Hepatocyte (in vitro differentiated cells): ENCODE measurements around the gene PPP3CA. TPM values are rescaled to one million over a fixed set of nuclear protein-coding genes. Genes with fewer than 3 reads are reported as not detected.

Experiments used
- DNase-seq: peaks from one replicate; pipeline ENCODE4 v3.0.0-alpha.2; 2016; ENCODE audit warnings: low spot score
- H2AFZ ChIP-seq: fragments of 200-600 bp; sonication (generic); 2 replicates; pipeline ENCODE4 v1.6.0; 2016; ENCODE audit warnings: antibody characterized with exemption, mild to moderate bottlenecking
- H3K27ac ChIP-seq: fragments of 200-600 bp; sonication (generic); 2 replicates; pipeline ENCODE4 v1.5.1; 2016; ENCODE audit warnings: mild to moderate bottlenecking
- H3K27me3 ChIP-seq: fragments of 200-600 bp; sonication (generic); 2 replicates; pipeline ENCODE4 v1.6.1; 2016
- H3K36me3 ChIP-seq: fragments of 200-600 bp; sonication (generic); replicated peaks from 2 replicates; pipeline ENCODE4 v1.5.1; 2016; ENCODE audit warnings: low read depth; ENCODE audit not compliant: insufficient read depth
- H3K4me1 ChIP-seq: fragments of 200-600 bp; sonication (generic); 2 replicates; pipeline ENCODE4 v1.5.1; 2016; ENCODE audit warnings: mild to moderate bottlenecking, moderate library complexity; ENCODE audit not compliant: insufficient read depth
- H3K4me2 ChIP-seq: fragments of 200-600 bp; sonication (generic); 2 replicates; pipeline ENCODE4 v1.6.0; 2016
- H3K4me3 ChIP-seq: fragments of 200-600 bp; sonication (generic); 2 replicates; pipeline ENCODE4 v1.5.1; 2016; ENCODE audit warnings: mild to moderate bottlenecking
- H3K79me2 ChIP-seq: fragments of 200-600 bp; sonication (generic); 2 replicates; pipeline ENCODE4 v1.6.0; 2017; ENCODE audit warnings: mild to moderate bottlenecking
- H3K9me2 ChIP-seq: fragments of 200-600 bp; sonication (generic); replicated peaks from 2 replicates; pipeline ENCODE4 v1.6.0; 2017; ENCODE audit warnings: mild to moderate bottlenecking; ENCODE audit not compliant: insufficient read depth
- H3K9me3 ChIP-seq: fragments of 200-600 bp; sonication (generic); 2 replicates; pipeline ENCODE4 v1.5.1; 2016; ENCODE audit warnings: low read depth, mild to moderate bottlenecking
- H4K20me1 ChIP-seq: fragments of 200-600 bp; sonication (generic); 2 replicates; pipeline ENCODE4 v1.6.0; 2016; ENCODE audit warnings: mild to moderate bottlenecking; ENCODE audit not compliant: insufficient read depth, poor library complexity, severe bottlenecking
- CTCF ChIP-seq: fragments of 200-600 bp; sonication (generic); IDR thresholded peaks from 2 replicates; pipeline ENCODE4 v1.5.1; 2016; ENCODE audit warnings: antibody characterized with exemption, mild to moderate bottlenecking; ENCODE audit not compliant: poor library complexity
- EZH2 ChIP-seq: fragments of 200-600 bp; sonication (generic); IDR thresholded peaks from 2 replicates; pipeline ENCODE4 v1.6.1; 2016; ENCODE audit warnings: antibody characterized with exemption, mild to moderate bottlenecking, borderline replicate concordance
- EZH2phosphoT487 ChIP-seq: fragments of 200-600 bp; sonication (generic); IDR thresholded peaks from one replicate; pipeline ENCODE4 v1.6.1; 2018; ENCODE audit warnings: antibody characterized with exemption, mild to moderate bottlenecking, low read depth, moderate library complexity; ENCODE audit not compliant: unreplicated experiment, severe bottlenecking
- WGBS: methylation state at CpG from one replicate; pipeline ENCODE4 v1.1.6; 2016; ENCODE audit warnings: low lambda C conversion rate; ENCODE audit errors: missing lambda C conversion rate; 5-methylcytosine and 5-hydroxymethylcytosine counted together
- polyA plus RNA-seq: library from polyadenylated mRNA; unstranded; fragments of >200 nt; fragmentation: Nextera tagmentation; extraction: Ambion mirVana; gene quantifications from 2 replicates; pipeline ENCODE4 v1.2.1, GENCODE V29; 2016
- total RNA-seq: library from RNA; depleted of rRNA; stranded (reverse); fragments of >200 nt; gene quantifications from 2 replicates; pipeline ENCODE4 v1.2.3, GENCODE V29; 2014

The PPP3CA gene
- total and polyA plus RNA-seq, 2 experiments from 2014 or later, result 12.9 to 49.5 TPM

- DNase-seq, result no peak
- peaks cover 89% of the 10 kb centered on the region for H3K79me2 ChIP-seq
- no peaks in the 10 kb centered on the region for H3K9me3 ChIP-seq
- H3K4me3 ChIP-seq, result no peak overlapping the region
- H3K4me1 ChIP-seq, result no peaks in the 10 kb centered on the region
- H3K36me3 ChIP-seq, result no peaks in the 10 kb centered on the region
- peaks cover 13% of the 10 kb centered on the region for H4K20me1 ChIP-seq
- H2AFZ ChIP-seq, result no peak overlapping the region
- WGBS, result 43% methylated on average over 4 of the region's 4 CpGs
- H3K9me2 ChIP-seq, result no peaks in the 10 kb centered on the region
- no peak for TF ChIP-seq CTCF
- no peak for TF ChIP-seq EZH2phosphoT487
- no peak for TF ChIP-seq EZH2
- H3K27ac ChIP-seq, result no peak overlapping the region
- no peak overlapping the region for H3K4me2 ChIP-seq
- no peaks in the 10 kb centered on the region for H3K27me3 ChIP-seq
Observed at GRCh38 chr4:101254776-101255175, 92.5 kb downstream of the PPP3CA start.

GRCh38 chr4:101253121-101253520 lies 94.2 kb downstream of the PPP3CA start:
- Histone ChIP-seq H3K36me3 (no peaks in the 10 kb centered on the region), H4K20me1 (peaks cover 13% of the 10 kb centered on the region), H2AFZ (no peak overlapping the region), H3K9me3 (no peaks in the 10 kb centered on the region), H3K9me2 (no peaks in the 10 kb centered on the region), H3K4me3 (no peak overlapping the region), H3K4me1 (no peaks in the 10 kb centered on the region), H3K27ac (no peak overlapping the region), H3K79me2 (peaks cover 80% of the 10 kb centered on the region), H3K4me2 (no peak overlapping the region), H3K27me3 (no peaks in the 10 kb centered on the region)
- TF ChIP-seq CTCF (no peak), EZH2 (no peak), EZH2phosphoT487 (no peak)
- no peak for DNase-seq
- 81% methylated on average over 1 of the region's 1 CpG for WGBS

- TF ChIP-seq EZH2phosphoT487 (no peak), CTCF (no peak), EZH2 (no peak)
- Histone ChIP-seq H3K9me3 (no peaks in the 10 kb centered on the region), H3K79me2 (peaks cover 80% of the 10 kb centered on the region), H4K20me1 (peaks cover 13% of the 10 kb centered on the region), H3K9me2 (no peaks in the 10 kb centered on the region), H3K4me3 (no peak overlapping the region), H3K4me1 (no peaks in the 10 kb centered on the region), H2AFZ (no peak overlapping the region), H3K4me2 (no peak overlapping the region), H3K27ac (no peak overlapping the region), H3K27me3 (no peaks in the 10 kb centered on the region), H3K36me3 (no peaks in the 10 kb centered on the region)
- 42% methylated on average over 2 of the region's 2 CpGs for WGBS
- no peak for DNase-seq
Observed at GRCh38 chr4:101252721-101253120, 94.6 kb downstream of the PPP3CA start.

- no peak for DNase-seq
- Histone ChIP-seq H3K4me2 (no peak overlapping the region), H3K79me2 (peaks cover 85% of the 10 kb centered on the region), H3K27ac (no peak overlapping the region), H2AFZ (no peak overlapping the region), H3K4me1 (no peaks in the 10 kb centered on the region), H3K9me2 (no peaks in the 10 kb centered on the region), H3K36me3 (no peaks in the 10 kb centered on the region), H4K20me1 (peaks cover 13% of the 10 kb centered on the region), H3K4me3 (no peak overlapping the region), H3K9me3 (no peaks in the 10 kb centered on the region), H3K27me3 (no peaks in the 10 kb centered on the region)
- 98% methylated on average over 3 of the region's 3 CpGs for WGBS
- TF ChIP-seq EZH2phosphoT487, result no peak
- no peak for TF ChIP-seq EZH2
- no peak for TF ChIP-seq CTCF
Observed at GRCh38 chr4:101251261-101251660, 96.1 kb downstream of the PPP3CA start.
